GM19395 (cell line): ENCODE data around the gene ACTR1B.
"Not testable (repeated sequence)": the region's sequence is repeated elsewhere in the genome, so short reads cannot be mapped to it uniquely, and the experiment has no call there.

ENCODE experiments used
- ATAC-seq: cut with Tn5 transposase; IDR thresholded peaks from one replicate; pipeline ENCODE4 v1.9.1; 2021; ENCODE audit warnings: mild to moderate bottlenecking, moderate library complexity; ENCODE audit not compliant: unreplicated experiment

ACTR1B gene

GRCh38 chr2:97659256-97660043 is 4.4 kb downstream of the ACTR1B start:
- no peak for ATAC-seq

- no peak for ATAC-seq
These were observed 5.1 kb downstream of the ACTR1B start for GRCh38 chr2:97658691-97659157.

DNA sequence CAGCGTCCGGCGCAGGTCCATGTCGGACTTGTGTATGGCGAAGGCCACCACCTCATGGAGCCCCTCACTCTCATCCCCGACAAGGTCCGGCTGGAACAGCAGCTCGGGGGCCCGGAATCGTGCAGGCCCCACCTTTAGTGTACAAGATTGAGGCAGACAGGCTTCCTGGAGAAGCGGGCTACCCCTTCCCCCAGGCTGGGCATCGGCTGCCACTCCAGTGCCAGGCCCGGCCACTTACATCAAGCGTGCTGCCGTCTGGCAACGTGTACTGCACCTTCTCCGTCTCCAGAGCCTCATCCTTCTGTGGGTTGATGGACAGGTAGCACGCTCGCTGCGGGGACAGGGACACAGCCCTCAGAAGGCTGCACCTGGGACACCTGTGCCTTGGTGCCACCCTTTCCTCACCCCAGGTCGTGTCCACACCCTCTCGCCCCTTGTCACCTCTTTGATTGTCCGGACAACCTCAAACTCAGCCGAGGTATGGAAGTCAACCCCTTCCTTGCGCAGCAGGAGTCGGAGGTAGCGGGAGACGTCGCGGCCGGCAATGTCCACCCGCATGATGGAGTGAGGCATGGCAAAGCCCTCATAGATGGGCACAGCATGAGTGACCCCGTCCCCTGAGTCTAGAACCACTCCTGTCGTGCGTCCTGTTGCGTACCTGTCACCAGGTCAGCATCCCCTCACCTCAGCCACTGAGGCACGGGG is 5.7 kb downstream of the ACTR1B start:
- ATAC-seq = no peak

- no peak for ATAC-seq
These were observed 6.8 kb downstream of the ACTR1B start for GRCh38 chr2:97656905-97657587.

GRCh38 chr2:97656129-97656755 is 7.6 kb downstream of the ACTR1B start:
- ATAC-seq = no peak

GRCh38 chr2:97654791-97655190 is 9.1 kb downstream of the ACTR1B start:
- ATAC-seq = no peak

GRCh38 chr2:97654309-97654708 is 9.5 kb downstream of the ACTR1B start:
- no peak for ATAC-seq

GRCh38 chr2:97653874-97654273 is 10.0 kb downstream of the ACTR1B start:
- ATAC-seq = no peak

GRCh38 chr2:97653473-97653872 is 10.4 kb downstream of the ACTR1B start:
- ATAC-seq = no peak

GRCh38 chr2:97651114-97651513 is 12.7 kb downstream of the ACTR1B start:
- no peak for ATAC-seq

- no peak for ATAC-seq
These were observed 16.9 kb downstream of the ACTR1B start for GRCh38 chr2:97646977-97647376.

GRCh38 chr2:97645695-97646629 is 17.9 kb downstream of the ACTR1B start, which contains the start of gene COX5B:
COX5B (plus strand) TSS chr2:97646062; CDS start chr2:97646087, 25 bp downstream.
- peak; percentile 97 for ATAC-seq

- ATAC-seq = peak; percentile 45
These were observed 18.6 kb downstream of the ACTR1B start for GRCh38 chr2:97645112-97645694.

GRCh38 chr2:97644023-97644717 is 19.7 kb downstream of the ACTR1B start:
- no peak for ATAC-seq

DNA sequence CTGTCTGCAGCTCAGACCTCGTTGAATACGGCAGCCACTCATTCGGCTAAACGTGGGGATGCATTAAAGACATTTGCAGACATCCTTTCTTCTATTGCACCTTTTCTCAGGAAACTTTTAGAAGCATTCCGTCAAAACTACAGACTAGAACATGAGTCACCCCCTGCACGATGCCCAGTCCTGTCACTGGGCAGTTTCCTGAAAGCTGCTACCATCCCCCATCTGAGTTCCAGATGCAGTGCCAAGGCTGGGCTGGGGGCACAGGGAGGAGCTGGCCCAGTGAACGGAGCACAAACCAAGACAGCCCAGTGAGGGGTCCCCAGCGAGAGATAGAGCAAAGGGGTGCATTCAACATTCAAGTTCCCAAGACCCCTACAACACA is 37.8 kb downstream of the ACTR1B start:
- ATAC-seq = not testable (repeated sequence)

DNA sequence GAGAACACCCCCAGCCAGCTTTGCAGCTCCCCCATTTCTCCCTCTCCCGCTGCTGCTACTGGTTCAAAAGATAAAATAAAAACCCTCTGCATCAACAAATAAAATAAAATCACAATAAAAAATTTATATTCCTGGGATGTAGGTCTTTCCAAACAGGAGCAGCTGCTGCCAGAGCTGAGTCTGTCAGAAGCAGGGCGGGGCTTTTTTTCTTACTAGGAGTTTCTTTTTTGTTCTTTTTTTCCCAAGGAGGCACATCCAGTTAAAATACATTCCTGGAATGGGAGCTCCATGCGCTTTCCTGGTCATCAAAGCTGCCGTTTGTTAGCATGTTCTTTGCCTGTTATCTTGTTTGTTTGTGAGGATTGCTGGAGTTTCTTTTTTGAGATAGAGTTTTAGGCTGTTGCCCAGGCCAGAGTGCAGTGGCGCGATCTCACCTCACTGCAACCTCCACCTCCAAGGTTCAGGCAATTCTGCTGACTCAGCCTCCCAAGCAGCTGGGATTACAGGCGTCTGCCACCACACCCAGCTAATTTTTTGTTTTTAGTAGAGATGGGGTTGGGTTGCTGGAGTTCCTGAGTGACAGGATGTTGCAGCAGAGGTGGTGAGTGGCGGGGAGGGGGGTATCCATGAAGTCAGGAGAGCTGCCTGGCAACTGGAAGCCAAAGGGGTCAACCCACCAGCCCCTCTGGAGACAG is 38.3 kb downstream of the ACTR1B start:
- ATAC-seq = not testable (repeated sequence)

DNA sequence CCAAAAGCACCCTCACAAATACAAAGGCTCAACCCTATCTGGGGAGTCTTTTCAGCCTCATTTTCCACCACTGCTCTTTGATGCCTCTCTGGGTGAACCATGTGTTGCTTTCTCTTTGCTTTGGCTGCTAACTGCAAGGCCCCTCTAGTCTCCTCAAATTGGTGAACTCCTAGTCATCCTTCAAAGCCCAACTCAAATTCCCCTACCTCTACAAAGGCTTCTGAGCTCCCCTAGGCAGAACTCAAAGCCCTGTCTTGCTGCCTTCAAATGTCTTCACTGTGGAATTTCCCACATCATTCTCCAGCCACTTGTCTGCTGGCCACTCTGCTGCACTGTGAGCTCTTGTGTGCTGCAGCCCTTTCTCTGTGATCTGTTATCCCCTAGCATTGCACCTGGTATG is 40.9 kb downstream of the ACTR1B start:
- ATAC-seq = not testable (repeated sequence)

DNA sequence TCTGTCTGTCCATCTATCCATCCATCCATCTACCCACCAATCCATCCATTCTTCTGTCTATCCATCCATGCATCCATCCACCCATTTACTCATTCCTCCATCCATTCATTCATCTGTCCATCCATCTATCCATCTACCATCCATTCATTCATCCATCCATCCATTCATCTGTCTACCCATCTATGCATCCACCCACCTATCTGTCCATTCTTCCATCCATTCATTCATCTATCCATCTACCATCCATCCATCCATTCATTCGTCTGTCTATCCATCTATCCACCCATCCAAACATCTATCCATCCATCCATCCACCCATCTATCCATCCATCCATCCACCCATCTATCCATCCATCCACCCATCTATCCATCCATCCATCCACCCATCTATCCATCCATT is 43.4 kb downstream of the ACTR1B start:
- not testable (repeated sequence) for ATAC-seq
